NCI-H2107 treated with DMSO at 0.1 percent for 48 hours (cell line): ENCODE data around the gene KATNAL1.

Experiments
- DNase-seq: peaks from one replicate; lab custom pipeline; 2025; ENCODE audit not compliant: unreplicated experiment; lab: John Stamatoyannopoulos, UW

The KATNAL1 gene

GRCh38 chr13:30307194-30307970, at the start of gene KATNAL1:
Gene KATNAL1 (minus strand): TSS chr13:30307551. CDS start chr13:30283777, 23,774 bp downstream.
- DNase-seq: peak; percentile 48

- DNase-seq: no peak
Observed at GRCh38 chr13:30355839-30356238, 48.5 kb upstream of the KATNAL1 start.

- DNase-seq: no peak
Observed at GRCh38 chr13:30355384-30355699, 48.0 kb upstream of the KATNAL1 start.

- peak; percentile 75 for DNase-seq
Observed at GRCh38 chr13:30354493-30355383, 47.4 kb upstream of the KATNAL1 start.

GRCh38 chr13:30353471-30354215, 46.3 kb upstream of the KATNAL1 start:
- DNase-seq: no peak

GRCh38 chr13:30353060-30353459, 45.7 kb upstream of the KATNAL1 start:
- DNase-seq: no peak

GRCh38 chr13:30352121-30352520, 44.8 kb upstream of the KATNAL1 start:
- no peak for DNase-seq

- no peak for DNase-seq
Observed at GRCh38 chr13:30346789-30347167, 39.4 kb upstream of the KATNAL1 start.

- DNase-seq: no peak
Observed at GRCh38 chr13:30346153-30346788, 38.9 kb upstream of the KATNAL1 start.

- no peak for DNase-seq
Observed at GRCh38 chr13:30345426-30346100, 38.2 kb upstream of the KATNAL1 start.

- peak; percentile 11 for DNase-seq
Observed at GRCh38 chr13:30341815-30342570, 34.6 kb upstream of the KATNAL1 start.

GRCh38 chr13:30340331-30341250, 33.2 kb upstream of the KATNAL1 start:
- no peak for DNase-seq

GRCh38 chr13:30339738-30340330, 32.5 kb upstream of the KATNAL1 start:
- no peak for DNase-seq

- DNase-seq: no peak
Observed at GRCh38 chr13:30338952-30339351, 31.6 kb upstream of the KATNAL1 start.

GRCh38 chr13:30338331-30338851, 31.0 kb upstream of the KATNAL1 start:
- DNase-seq: no peak

- no peak for DNase-seq
Observed at GRCh38 chr13:30337061-30337610, 29.8 kb upstream of the KATNAL1 start.

GRCh38 chr13:30334663-30335386, 27.5 kb upstream of the KATNAL1 start:
- no peak for DNase-seq
